H1 (cell line): ENCODE measurements around the gene INTS7. TPM values are rescaled to one million over a fixed set of nuclear protein-coding genes. Genes with fewer than 3 reads are reported as not detected.

ENCODE experiments used
- CTCF ChIA-PET: fragments of 300-600 bp; sonication (Branson Sonifier 250); formaldehyde crosslinking; loops from one replicate; lab custom pipeline; 2021; ENCODE audit not compliant: partially characterized antibody; lab: Charles Lee
- POLR2A ChIA-PET: fragments of 300-600 bp; sonication (Branson Sonifier 250); formaldehyde crosslinking; loops from one replicate; lab custom pipeline; 2021; ENCODE audit warnings: inconsistent platforms; ENCODE audit not compliant: partially characterized antibody; lab: Charles Lee
- DNase-seq, 2 experiments: peaks; one replicate each; pipeline versions ENCODE4 v3.0.0 to v3.0.0-alpha.2; 2010 to 2022; ENCODE audit warnings: low spot score in 2 of 2, low read depth in 1 of 2, mixed read lengths in 1 of 2
- FAIRE-seq: peaks from 2 replicates; lab custom pipeline; 2011; peaks lifted over from hg19 to GRCh38; lab: Jason Lieb, UNC
- H2AFZ ChIP-seq: 2 replicates; pipeline ENCODE4 v1.8.1; 2012; ENCODE audit warnings: low read length, inconsistent platforms
- H2AK5ac ChIP-seq: 2 replicates; pipeline ENCODE4 v1.6.1; 2013; ENCODE audit warnings: low read depth, low read length
- H2BK120ac ChIP-seq: replicated peaks from 2 replicates; pipeline ENCODE3; 2013; ENCODE audit warnings: low read depth, low read length, inconsistent platforms
- H2BK12ac ChIP-seq: 2 replicates; pipeline ENCODE4 v1.6.1; 2013; ENCODE audit warnings: low read depth, low read length
- H2BK15ac ChIP-seq: 2 replicates; pipeline ENCODE4 v1.6.1; 2013; ENCODE audit warnings: low read length
- H2BK20ac ChIP-seq: 2 replicates; pipeline ENCODE4 v1.6.1; 2013; ENCODE audit warnings: low read length
- H2BK5ac ChIP-seq: 2 replicates; pipeline ENCODE4 v1.6.1; 2013; ENCODE audit warnings: low read depth, low read length
- H3K14ac ChIP-seq: 2 replicates; pipeline ENCODE4 v1.6.1; 2013; ENCODE audit warnings: inconsistent platforms; ENCODE audit not compliant: insufficient read length
- H3K18ac ChIP-seq: 2 replicates; pipeline ENCODE4 v1.6.1; 2013; ENCODE audit warnings: low read length; ENCODE audit errors: extremely low read depth
- H3K23ac ChIP-seq: 2 replicates; pipeline ENCODE4 v1.6.1; 2013; ENCODE audit warnings: inconsistent platforms; ENCODE audit not compliant: insufficient read length
- H3K23me2 ChIP-seq: 2 replicates; pipeline ENCODE4 v1.6.1; 2013; ENCODE audit warnings: low read depth, low read length
- H3K27ac ChIP-seq: 2 replicates; pipeline ENCODE4 v1.6.1; 2011; ENCODE audit warnings: low read depth, low read length, inconsistent platforms
- H3K27me3 ChIP-seq, 4 experiments: replicated peaks in 1 of 4; 1 replicate in 1 of 4; 2 replicates in 3 of 4; pipeline versions ENCODE4 v1.6.1 to v1.8.1; 2011 to 2013; ENCODE audit warnings: low read length in 3 of 4, mild to moderate bottlenecking in 3 of 4, inconsistent platforms in 2 of 4, mixed read lengths in 2 of 4, moderate library complexity in 1 of 4; ENCODE audit not compliant: control insufficient read depth in 3 of 4, insufficient read depth in 3 of 4; ENCODE audit errors: extremely low read depth in 1 of 4
- H3K36me3 ChIP-seq, 4 experiments: 2 replicates each; pipeline versions ENCODE4 v1.6.1 to v1.8.1; 2011 to 2013; ENCODE audit warnings: mild to moderate bottlenecking in 4 of 4, low read length in 3 of 4, moderate library complexity in 2 of 4, control low read depth in 1 of 4, inconsistent platforms in 1 of 4; ENCODE audit not compliant: insufficient read depth in 4 of 4, control insufficient read depth in 2 of 4
- H3K4ac ChIP-seq: replicated peaks from 2 replicates; pipeline ENCODE3; 2013; ENCODE audit warnings: low read length, low read depth, mixed read lengths, inconsistent platforms; ENCODE audit not compliant: insufficient read length
- H3K4me1 ChIP-seq, 4 experiments: replicated peaks in 1 of 4; 1 replicate in 1 of 4; 2 replicates in 3 of 4; pipeline versions ENCODE4 v1.6.1 to v1.8.1; 2011 to 2013; ENCODE audit warnings: low read length in 3 of 4, inconsistent platforms in 2 of 4, mixed read lengths in 1 of 4; ENCODE audit not compliant: insufficient read depth in 4 of 4, control insufficient read depth in 3 of 4
- H3K4me2 ChIP-seq, 2 experiments: 2 replicates each; pipeline versions ENCODE4 v1.6.1 to v1.8.1; 2011 to 2013; ENCODE audit warnings: low read depth in 2 of 2, low read length in 2 of 2, control low read depth in 1 of 2, inconsistent platforms in 1 of 2, mild to moderate bottlenecking in 1 of 2; ENCODE audit not compliant: insufficient read depth in 1 of 2
- H3K4me3 ChIP-seq, 4 experiments: fragments of 200-600, 300-600 bp in 1 of 4; sonication (generic), shearing (Covaris generic), sonication (Bioruptor Twin) in 1 of 4; 2 replicates each; pipeline versions ENCODE4 v1.5.1 to v1.8.1; 2011 to 2016; ENCODE audit warnings: low read length in 4 of 4, low read depth in 3 of 4, control low read depth in 2 of 4, inconsistent platforms in 2 of 4, mild to moderate bottlenecking in 2 of 4, mixed read lengths in 1 of 4, moderate library complexity in 1 of 4; ENCODE audit not compliant: insufficient read depth in 2 of 4; ENCODE audit errors: extremely low read depth in 1 of 4
- H3K56ac ChIP-seq: replicated peaks from 2 replicates; pipeline ENCODE3; 2013; ENCODE audit warnings: low read depth, mild to moderate bottlenecking, mixed read lengths, low read length, inconsistent platforms; ENCODE audit not compliant: insufficient read length
- H3K79me1 ChIP-seq: 2 replicates; pipeline ENCODE4 v1.6.1; 2013; ENCODE audit warnings: low read depth, low read length, control low read depth
- H3K79me2 ChIP-seq, 2 experiments: 2 replicates each; pipeline versions ENCODE4 v1.6.1 to v1.8.1; 2012 to 2013; ENCODE audit warnings: low read length in 2 of 2, mild to moderate bottlenecking in 2 of 2, inconsistent platforms in 1 of 2; ENCODE audit not compliant: insufficient read depth in 2 of 2, control insufficient read depth in 1 of 2
- H3K9ac ChIP-seq, 4 experiments: replicated peaks in 1 of 4; 1 replicate in 1 of 4; 2 replicates in 3 of 4; pipeline versions ENCODE4 v1.6.1 to v1.8.1; 2011 to 2013; ENCODE audit warnings: low read depth in 3 of 4, low read length in 3 of 4, control low read depth in 2 of 4, mild to moderate bottlenecking in 2 of 4, moderate library complexity in 2 of 4, inconsistent platforms in 1 of 4; ENCODE audit errors: extremely low read depth in 1 of 4
- H3K9me3 ChIP-seq, 2 experiments: 2 replicates each; pipeline versions ENCODE4 v1.6.1 to v1.8.1; 2012 to 2013; ENCODE audit warnings: mild to moderate bottlenecking in 2 of 2, moderate library complexity in 2 of 2, control low read depth in 1 of 2, inconsistent platforms in 1 of 2, low read depth in 1 of 2, low read length in 1 of 2, mixed read lengths in 1 of 2; ENCODE audit not compliant: insufficient read depth in 2 of 2
- H4K20me1 ChIP-seq, 2 experiments: replicated peaks in 1 of 2; 2 replicates each; pipeline versions ENCODE3 to v1.8.1; 2011 to 2013; ENCODE audit warnings: inconsistent platforms in 2 of 2, low read length in 2 of 2, mild to moderate bottlenecking in 1 of 2; ENCODE audit not compliant: insufficient read depth in 2 of 2, control insufficient read depth in 1 of 2
- H4K5ac ChIP-seq: 2 replicates; pipeline ENCODE4 v1.6.1; 2013; ENCODE audit warnings: low read length, low read depth, mixed read lengths, inconsistent platforms; ENCODE audit not compliant: insufficient read length
- H4K8ac ChIP-seq: 2 replicates; pipeline ENCODE4 v1.8.0; 2013; ENCODE audit warnings: mild to moderate bottlenecking, moderate library complexity, low read length, inconsistent platforms; ENCODE audit not compliant: insufficient read depth; ENCODE audit errors: extremely low read depth
- H4K91ac ChIP-seq: replicated peaks from 2 replicates; pipeline ENCODE3; 2013; ENCODE audit warnings: low read length, mixed read lengths, inconsistent platforms; ENCODE audit not compliant: insufficient read length
- BACH1 ChIP-seq: IDR thresholded peaks from 2 replicates; pipeline ENCODE4 v1.6.1; 2012; ENCODE audit warnings: low read length, improper control_type of control experiment
- CTBP2 ChIP-seq: IDR thresholded peaks from 2 replicates; pipeline ENCODE4 v1.7.0; 2011; ENCODE audit warnings: borderline replicate concordance, mild to moderate bottlenecking, moderate library complexity, mixed read lengths, low read length; ENCODE audit not compliant: insufficient read depth, insufficient read length
- GTF2F1 ChIP-seq: IDR thresholded peaks from 2 replicates; pipeline ENCODE4 v1.6.1; 2012; ENCODE audit warnings: low read depth, low read length, improper control_type of control experiment, borderline replicate concordance
- JUND ChIP-seq: IDR thresholded peaks from 2 replicates; pipeline ENCODE4 v1.6.1; 2011; ENCODE audit warnings: mild to moderate bottlenecking, improper control_type of control experiment, low read length
- KDM5A ChIP-seq: fragments of 200-600 bp; IDR thresholded peaks from 2 replicates; pipeline ENCODE4 v1.7.1; 2012; ENCODE audit warnings: mild to moderate bottlenecking, low read length, inconsistent platforms, mixed read lengths
- NRF1 ChIP-seq: IDR thresholded peaks from 2 replicates; pipeline ENCODE4 v1.6.1; 2011; ENCODE audit warnings: mild to moderate bottlenecking, low read depth, low read length, improper control_type of control experiment
- RAD21 ChIP-seq, 2 experiments: IDR thresholded peaks in 1 of 2; conservative IDR thresholded peaks in 1 of 2; 2 replicates each; pipeline ENCODE4 v1.6.1; 2011; ENCODE audit warnings: low read depth in 2 of 2, low read length in 2 of 2, improper control_type of control experiment in 1 of 2, inconsistent platforms in 1 of 2, mild to moderate bottlenecking in 1 of 2, moderate library complexity in 1 of 2
- RXRA ChIP-seq: IDR thresholded peaks from 2 replicates; pipeline ENCODE4 v1.6.1; 2011; ENCODE audit warnings: low read depth, mild to moderate bottlenecking, low read length, moderate library complexity; ENCODE audit not compliant: insufficient read depth
- SUZ12 ChIP-seq: fragments of 200-600 bp; sonication (generic); IDR thresholded peaks from 2 replicates; pipeline ENCODE4 v1.6.1; 2012; ENCODE audit warnings: mild to moderate bottlenecking, inconsistent platforms, low read length, moderate library complexity, mixed read lengths
- WGBS, 2 experiments: shearing (Covaris generic) in 1 of 2; methylation state at CpG; one replicate each; pipeline versions ENCODE4 v1.1.6 to v1.1.7; 2013 to 2015; ENCODE audit warnings: low lambda C conversion rate in 2 of 2, mixed read lengths in 2 of 2, inconsistent platforms in 1 of 2, low coverage in 1 of 2, missing lambda C conversion rate in 1 of 2; ENCODE audit not compliant: insufficient replicate concordance in 2 of 2, insufficient coverage in 1 of 2, insufficient read length in 1 of 2; ENCODE audit errors: extremely low coverage in 1 of 2, missing lambda C conversion rate in 1 of 2; 5-methylcytosine and 5-hydroxymethylcytosine counted together
- polyA plus RNA-seq, 7 experiments: library from polyadenylated mRNA; depleted of rRNA in 3 of 7; stranded (reverse) in 5 of 7; unstranded in 2 of 7; fragments of >200 nt in 5 of 7; fragments of 200-250 nt in 2 of 7; gene quantifications; 1 replicate in 5 of 7; 2 replicates in 1 of 7; 4 replicates in 1 of 7; pipeline versions ENCODE4 v1.2.1 to v1.2.3, GENCODE V29; 2011 to 2013; ENCODE audit warnings: missing spikeins in 2 of 7, mixed read lengths in 2 of 7
- total RNA-seq: library from RNA; stranded (reverse); fragmentation: NEBNext Ultra II Directional; extraction: Animal tissue kit (Norgen Biotek cat#: 25700); gene quantifications from 2 replicates; pipeline ENCODE4 v1.2.1, GENCODE V29; 2021
- TF ChIP-seq, protein P1 (sequence below): IDR thresholded peaks from 2 replicates; pipeline ENCODE4 v1.6.1; 2012; ENCODE audit warnings: low read length, inconsistent platforms

The INTS7 gene
- total and polyA plus RNA-seq, 2 of the 8 experiments (the other 6 are each of a cell fraction or from before 2014, with no cell fraction given): 15.2 to 22.4 TPM

DNA sequence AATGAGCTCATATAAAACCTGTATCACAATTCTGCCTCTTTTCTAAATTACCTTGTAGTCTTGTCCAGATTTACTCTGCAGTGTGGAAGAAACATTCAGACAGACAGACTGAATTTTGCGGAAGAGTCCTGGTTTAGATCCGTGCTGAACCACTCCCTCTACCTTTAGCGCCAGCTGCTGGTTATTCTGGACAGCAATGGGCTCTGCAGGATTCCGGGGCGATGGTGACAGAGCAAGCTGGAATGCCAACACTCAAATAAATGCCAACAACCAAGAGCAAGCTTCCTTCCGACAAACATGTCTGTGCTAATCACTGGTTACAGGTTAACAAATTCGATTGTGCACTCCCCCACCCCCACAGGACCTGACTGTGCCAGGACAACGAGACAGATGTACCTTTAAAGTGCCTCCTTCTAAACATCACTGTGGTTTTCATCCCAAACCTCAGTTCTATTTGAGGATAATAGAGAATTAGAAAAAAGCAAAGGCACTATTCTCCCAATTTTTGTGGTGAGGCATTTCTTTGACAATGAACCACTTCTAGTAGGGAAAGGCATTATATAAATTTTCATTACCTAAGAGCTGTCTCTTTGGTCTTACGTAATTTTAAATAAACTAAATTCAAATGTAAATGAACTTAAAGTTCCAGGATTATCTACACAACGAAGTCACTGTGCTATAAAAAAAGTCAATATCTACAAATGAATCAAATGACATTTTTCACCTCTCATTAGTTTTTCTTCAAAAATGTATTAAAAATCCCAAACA, 90.4 kb downstream of the INTS7 start:
- Histone ChIP-seq H4K5ac (no peak overlapping the region), H3K23me2 (no peaks in the 10 kb centered on the region), H3K27me3 (peaks cover 0 to 3% (median 1%) of the 10 kb centered on the region in 4 experiments; a peak in 3 of 7 replicates), H3K4me1 (peaks cover 0 to 5% (median 3%) of the 10 kb centered on the region in 4 experiments; a peak in 2 of 7 replicates), H2BK15ac (no peak overlapping the region), H3K79me2 (no peaks in the 10 kb centered on the region), H3K4ac (no peak overlapping the region), H2AFZ (no peak overlapping the region), H2BK12ac (no peak overlapping the region), H3K27ac (no peak overlapping the region), H4K20me1 (peaks cover 4 to 5% of the 10 kb centered on the region in 2 experiments), H2BK20ac (no peak overlapping the region), H2AK5ac (no peak overlapping the region), H4K8ac (no peak overlapping the region), H3K4me2 (no peak overlapping the region), H2BK120ac (no peak overlapping the region), H3K9ac (no peak overlapping the region), H3K23ac (no peak overlapping the region), H3K56ac (no peak overlapping the region), H3K36me3 (peaks cover 0 to 24% (median 4%) of the 10 kb centered on the region in 4 experiments; a peak in 3 of 8 replicates), H3K18ac (no peak overlapping the region), H4K91ac (no peak overlapping the region), H2BK5ac (no peak overlapping the region), H3K4me3 (no peak overlapping the region), H3K9me3 (no peaks in the 10 kb centered on the region), H3K79me1 (no peaks in the 10 kb centered on the region), H3K14ac (no peak overlapping the region)
- ChIA-PET CTCF (interaction anchor here (0.6 to 2.3 kb wide), 16 partner anchors 11 to 264 kb away, joined by 3 to 23 read pairs (median 4); partner anchors contain the start of gene INTS7), POLR2A (interaction anchor here (0.8 to 0.9 kb wide), 2 partner anchors 13 to 71 kb away, joined by 3 read pairs; no protein-coding TSS in a partner anchor)
- FAIRE-seq: peak; percentile 85
- DNase-seq: peak in 1 of 2 experiments; percentile 41
- 68% methylated on average over 10 of the region's 10 CpGs; no CpG with 5 or more reads in 1 of the 2 experiments for WGBS, 2 experiments
- TF ChIP-seq SUZ12: no peak
- no peak for TF ChIP-seq RXRA
- TF ChIP-seq RAD21 (IDR thresholded peaks at IDR 0.05 in 1 of 2, conservative IDR thresholded peaks at IDR 0.05 in 1 of 2; ENCODE audit: low read depth in 2 of 2, low read length in 2 of 2): peak; percentile 74 to 81
- TF ChIP-seq NRF1: no peak
- TF ChIP-seq, protein P1, sequence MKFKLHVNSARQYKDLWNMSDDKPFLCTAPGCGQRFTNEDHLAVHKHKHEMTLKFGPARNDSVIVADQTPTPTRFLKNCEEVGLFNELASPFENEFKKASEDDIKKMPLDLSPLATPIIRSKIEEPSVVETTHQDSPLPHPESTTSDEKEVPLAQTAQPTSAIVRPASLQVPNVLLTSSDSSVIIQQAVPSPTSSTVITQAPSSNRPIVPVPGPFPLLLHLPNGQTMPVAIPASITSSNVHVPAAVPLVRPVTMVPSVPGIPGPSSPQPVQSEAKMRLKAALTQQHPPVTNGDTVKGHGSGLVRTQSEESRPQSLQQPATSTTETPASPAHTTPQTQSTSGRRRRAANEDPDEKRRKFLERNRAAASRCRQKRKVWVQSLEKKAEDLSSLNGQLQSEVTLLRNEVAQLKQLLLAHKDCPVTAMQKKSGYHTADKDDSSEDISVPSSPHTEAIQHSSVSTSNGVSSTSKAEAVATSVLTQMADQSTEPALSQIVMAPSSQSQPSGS: no peak
- TF ChIP-seq JUND: no peak
- TF ChIP-seq KDM5A: no peak
- TF ChIP-seq BACH1: no peak
- TF ChIP-seq CTBP2: no peak
- no peak for TF ChIP-seq GTF2F1
